GM12864 (cell line): ENCODE data around the gene NUFIP2.
A peak's percentile ranks its signal among the peaks of the same experiment; 100 is the strongest.

ENCODE experiments used
- DNase-seq: peaks from one replicate; pipeline ENCODE4 v3.0.0-alpha.2; 2011; ENCODE audit warnings: low read depth
- H3K4me3 ChIP-seq: 2 replicates; pipeline ENCODE4 v1.5.1; 2011; ENCODE audit warnings: mild to moderate bottlenecking, low read depth, low read length, control low read depth
- CTCF ChIP-seq: IDR thresholded peaks from 2 replicates; pipeline ENCODE4 v1.5.1; 2011; ENCODE audit warnings: low read depth, mild to moderate bottlenecking, moderate library complexity, low read length, control low read depth, inconsistent platforms; ENCODE audit errors: missing control alignments

Gene NUFIP2

GRCh38 chr17:29326023-29326813 lies 32.3 kb upstream of the NUFIP2 start:
- DNase-seq: no peak
- no peak for TF ChIP-seq CTCF
- no peak overlapping the region for H3K4me3 ChIP-seq

GRCh38 chr17:29322363-29322762 lies 28.4 kb upstream of the NUFIP2 start:
- H3K4me3 ChIP-seq: no peak overlapping the region
- DNase-seq: no peak
- no peak for TF ChIP-seq CTCF

- no peak overlapping the region for H3K4me3 ChIP-seq
- no peak for DNase-seq
- TF ChIP-seq CTCF: no peak
These were observed 9.4 kb upstream of the NUFIP2 start for GRCh38 chr17:29303386-29303785.

- H3K4me3 ChIP-seq: no peak overlapping the region
- TF ChIP-seq CTCF: no peak
- DNase-seq: no peak
These were observed 5.1 kb upstream of the NUFIP2 start for GRCh38 chr17:29299031-29299430.

GRCh38 chr17:29295420-29295819 lies 1.5 kb upstream of the NUFIP2 start:
- DNase-seq: no peak
- TF ChIP-seq CTCF: no peak
- H3K4me3 ChIP-seq: no peak overlapping the region

- DNase-seq: no peak
- no peak for TF ChIP-seq CTCF
- peak overlapping the region; percentile 77 for H3K4me3 ChIP-seq
These were observed 592 bp upstream of the NUFIP2 start for GRCh38 chr17:29294580-29294900.
